HFF-Myc (cell line): ENCODE data around the gene PCDHA1.
"Not testable (repeated sequence)": the region's sequence is repeated elsewhere in the genome, so short reads cannot be mapped to it uniquely, and the experiment has no call there.

Source experiments
- DNase-seq: peaks from one replicate; pipeline ENCODE4 v3.0.0-alpha.2; 2011; ENCODE audit warnings: low read depth; ENCODE audit errors: extremely low read depth
- H3K4me3 ChIP-seq: replicated peaks from 2 replicates; pipeline ENCODE4 v1.5.1; 2011; ENCODE audit warnings: low read depth, mild to moderate bottlenecking, control low read depth, low read length
- CTCF ChIP-seq: IDR thresholded peaks from 2 replicates; pipeline ENCODE4 v1.5.1; 2012; ENCODE audit warnings: mild to moderate bottlenecking, low read depth, low read length, control low read depth; ENCODE audit errors: missing control alignments

The PCDHA1 gene

GRCh38 chr5:140800816-140801493, 15.0 kb downstream of the PCDHA1 start, which contains the start of gene PCDHA3:
Gene PCDHA3 (plus strand): TSS chr5:140801057.
- H3K4me3 ChIP-seq: no peak within 1 kb of the TSS
- TF ChIP-seq CTCF: no peak
- peak; percentile 2 for DNase-seq

- DNase-seq: no peak
- no peak overlapping the region for H3K4me3 ChIP-seq
- TF ChIP-seq CTCF: peak; percentile 27
Measured at GRCh38 chr5:140801494-140801841, 15.5 kb downstream of the PCDHA1 start.

- H3K4me3 ChIP-seq, DNase-seq: not testable (repeated sequence)
Measured at GRCh38 chr5:140802381-140802780, 16.4 kb downstream of the PCDHA1 start.

- DNase-seq: no peak
- no peak for TF ChIP-seq CTCF
- no peak overlapping the region for H3K4me3 ChIP-seq
Measured at GRCh38 chr5:140802781-140803271, 16.9 kb downstream of the PCDHA1 start.

GRCh38 chr5:140806834-140807775, 21.2 kb downstream of the PCDHA1 start, which contains the start of gene PCDHA4:
Gene PCDHA4 (plus strand): TSS chr5:140807068.
- no peak within 1 kb of the TSS for H3K4me3 ChIP-seq
- TF ChIP-seq CTCF: peak; percentile 48
- no peak for DNase-seq

GRCh38 chr5:140808241-140808888, 22.4 kb downstream of the PCDHA1 start:
- H3K4me3 ChIP-seq, DNase-seq: not testable (repeated sequence)

- no peak overlapping the region for H3K4me3 ChIP-seq
- TF ChIP-seq CTCF: no peak
- no peak for DNase-seq
Measured at GRCh38 chr5:140808889-140809291, 22.9 kb downstream of the PCDHA1 start.
